H9 (cell line): ENCODE results near the gene CMTM7. TPM values are rescaled to one million over a fixed set of nuclear protein-coding genes. Genes with fewer than 3 reads are reported as not detected.

ENCODE experiments used
- DNase-seq: peaks from one replicate; pipeline ENCODE4 v3.0.0-alpha.2; 2017
- H2AFZ ChIP-seq: one replicate; pipeline ENCODE4 v1.6.1; 2013; ENCODE audit warnings: mild to moderate bottlenecking, low read length, control low read depth, moderate library complexity
- H2AK5ac ChIP-seq: 2 replicates; pipeline ENCODE4 v1.6.1; 2013; ENCODE audit warnings: low read length, control low read depth, mixed read lengths; ENCODE audit not compliant: insufficient read length
- H2BK120ac ChIP-seq: one replicate; pipeline ENCODE4 v1.6.1; 2013; ENCODE audit warnings: low read depth, mild to moderate bottlenecking, low read length, control low read depth, inconsistent platforms; ENCODE audit not compliant: poor library complexity, severe bottlenecking
- H2BK12ac ChIP-seq: 2 replicates; pipeline ENCODE4 v1.6.1; 2013; ENCODE audit warnings: low read length, control low read depth, mixed read lengths, low read depth; ENCODE audit not compliant: insufficient read length
- H2BK15ac ChIP-seq: 2 replicates; pipeline ENCODE4 v1.6.1; 2013; ENCODE audit warnings: low read depth, low read length, control low read depth
- H2BK20ac ChIP-seq: one replicate; pipeline ENCODE4 v1.6.1; 2013; ENCODE audit warnings: low read depth, mild to moderate bottlenecking, low read length, control low read depth, inconsistent platforms; ENCODE audit not compliant: poor library complexity, severe bottlenecking
- H2BK5ac ChIP-seq: 2 replicates; pipeline ENCODE4 v1.6.1; 2013; ENCODE audit warnings: low read length, control low read depth, mixed read lengths; ENCODE audit not compliant: insufficient read length
- H3K14ac ChIP-seq: 2 replicates; pipeline ENCODE4 v1.6.1; 2013; ENCODE audit warnings: low read length, control low read depth; ENCODE audit not compliant: insufficient read depth
- H3K18ac ChIP-seq: 2 replicates; pipeline ENCODE4 v1.6.1; 2013; ENCODE audit warnings: low read depth, mild to moderate bottlenecking, mixed read lengths, low read length, control low read depth; ENCODE audit not compliant: insufficient read length
- H3K23ac ChIP-seq: 2 replicates; pipeline ENCODE4 v1.6.1; 2013; ENCODE audit warnings: low read length, control low read depth, mixed read lengths, low read depth; ENCODE audit not compliant: insufficient read length
- H3K23me2 ChIP-seq: 2 replicates; pipeline ENCODE4 v1.6.1; 2013; ENCODE audit warnings: low read depth, mild to moderate bottlenecking, mixed read lengths, low read length, control low read depth; ENCODE audit not compliant: insufficient read length, poor library complexity, severe bottlenecking
- H3K27ac ChIP-seq: 2 replicates; pipeline ENCODE4 v1.5.1; 2013; ENCODE audit warnings: low read length, control low read depth, mixed read lengths, low read depth; ENCODE audit not compliant: insufficient read length
- H3K27me3 ChIP-seq: 2 replicates; pipeline ENCODE4 v1.6.1; 2013; ENCODE audit warnings: low read length, control low read depth, inconsistent platforms; ENCODE audit not compliant: insufficient read depth
- H3K4ac ChIP-seq: 2 replicates; pipeline ENCODE4 v1.6.1; 2013; ENCODE audit warnings: low read depth, mild to moderate bottlenecking, control low read depth, inconsistent platforms, low read length, moderate library complexity
- H3K4me1 ChIP-seq: 2 replicates; pipeline ENCODE4 v1.6.1; 2013; ENCODE audit warnings: low read length, control low read depth, inconsistent platforms; ENCODE audit not compliant: insufficient read depth
- H3K4me2 ChIP-seq: 2 replicates; pipeline ENCODE4 v1.6.1; 2013; ENCODE audit warnings: low read length, control low read depth, mixed read lengths; ENCODE audit not compliant: insufficient read length, insufficient read depth
- H3K56ac ChIP-seq: 2 replicates; pipeline ENCODE4 v1.6.1; 2013; ENCODE audit warnings: low read depth, mild to moderate bottlenecking, mixed read lengths, low read length, control low read depth; ENCODE audit not compliant: insufficient read length
- H3K79me1 ChIP-seq: 2 replicates; pipeline ENCODE4 v1.6.1; 2013; ENCODE audit warnings: low read depth, mild to moderate bottlenecking, moderate library complexity, low read length, control low read depth, inconsistent platforms; ENCODE audit not compliant: insufficient read depth, poor library complexity, severe bottlenecking
- H3K79me2 ChIP-seq: 2 replicates; pipeline ENCODE4 v1.6.1; 2013; ENCODE audit warnings: low read length, control low read depth, inconsistent platforms; ENCODE audit not compliant: insufficient read depth
- H3K9ac ChIP-seq: 2 replicates; pipeline ENCODE4 v1.6.1; 2013; ENCODE audit warnings: low read length, control low read depth, mixed read lengths; ENCODE audit not compliant: insufficient read length; ENCODE audit errors: extremely low read depth
- H3K9me3 ChIP-seq: one replicate; pipeline ENCODE4 v1.6.1; 2013; ENCODE audit warnings: low read depth, low read length, inconsistent platforms; ENCODE audit not compliant: control insufficient read depth
- H3T11ph ChIP-seq: one replicate; pipeline ENCODE4 v1.6.1; 2013; ENCODE audit warnings: mild to moderate bottlenecking, low read length, control low read depth, inconsistent platforms
- H4K20me1 ChIP-seq: one replicate; pipeline ENCODE4 v1.6.1; 2013; ENCODE audit not compliant: control insufficient read depth, insufficient read length, insufficient read depth
- H4K5ac ChIP-seq: 2 replicates; pipeline ENCODE4 v1.6.1; 2013; ENCODE audit warnings: low read depth, mild to moderate bottlenecking, mixed read lengths, low read length, control low read depth; ENCODE audit not compliant: insufficient read length
- H4K8ac ChIP-seq: replicated peaks from 2 replicates; pipeline ENCODE4 v1.6.1; 2013; ENCODE audit warnings: low read length, control low read depth, mixed read lengths, low read depth; ENCODE audit not compliant: insufficient read length
- H4K91ac ChIP-seq: 2 replicates; pipeline ENCODE4 v1.6.1; 2013; ENCODE audit warnings: low read depth, mild to moderate bottlenecking, moderate library complexity, mixed read lengths, low read length, control low read depth; ENCODE audit not compliant: insufficient read length
- H3K27ac Mint-ChIP-seq, 3 experiments: 2 replicates in 2 of 3; 3 replicates in 1 of 3; pipeline ENCODE4 v1.8.0; 2020 to 2021; ENCODE audit warnings: mixed read lengths in 3 of 3, mild to moderate bottlenecking in 1 of 3, moderate library complexity in 1 of 3
- H3K27me3 Mint-ChIP-seq: 2 replicates; pipeline ENCODE4 v1.8.0; 2021; ENCODE audit warnings: low read depth, mild to moderate bottlenecking, moderate library complexity, mixed read lengths
- H3K36me3 Mint-ChIP-seq, 3 experiments: 2 replicates in 2 of 3; 3 replicates in 1 of 3; pipeline ENCODE4 v1.8.0; 2020 to 2021; ENCODE audit warnings: low read depth in 3 of 3, mixed read lengths in 3 of 3; ENCODE audit not compliant: insufficient read depth in 1 of 3
- H3K4me1 Mint-ChIP-seq, 2 experiments: 2 replicates each; pipeline ENCODE4 v1.8.0; 2020; ENCODE audit warnings: mixed read lengths in 2 of 2
- H3K4me3 Mint-ChIP-seq, 2 experiments: 2 replicates in 1 of 2; 3 replicates in 1 of 2; pipeline ENCODE4 v1.8.0; 2020 to 2021; ENCODE audit warnings: mild to moderate bottlenecking in 2 of 2, mixed read lengths in 2 of 2, moderate library complexity in 1 of 2
- H3K9me3 Mint-ChIP-seq, 2 experiments: 2 replicates in 1 of 2; 3 replicates in 1 of 2; pipeline ENCODE4 v1.8.0; 2020; ENCODE audit warnings: mild to moderate bottlenecking in 2 of 2, mixed read lengths in 2 of 2, moderate library complexity in 1 of 2
- CTCF ChIP-seq: fragments of 200-600 bp; sonication (generic); conservative IDR thresholded peaks from 3 replicates; pipeline ENCODE4 v1.8.0; 2021; ENCODE audit warnings: antibody characterized with exemption, mild to moderate bottlenecking
- WGBS: extraction: QIAGEN DNeasy Blood & Tissue Kit; methylation state at CpG from one replicate; pipeline ENCODE4 v1.1.7; 2013; ENCODE audit warnings: missing lambda C conversion rate, low lambda C conversion rate, mixed read lengths; ENCODE audit not compliant: insufficient read length; ENCODE audit errors: extremely low coverage; 5-methylcytosine and 5-hydroxymethylcytosine counted together
- total RNA-seq: library from RNA; stranded (reverse); gene quantifications from 2 replicates; pipeline ENCODE4 v1.2.1, GENCODE V29; 2021

The CMTM7 gene
- total RNA-seq, 1 experiment from 2014 or later: 23.9 TPM

- no peaks in the 10 kb centered on the region for H3K9me3 ChIP-seq
- no peak overlapping the region for H3T11ph ChIP-seq
- H2AFZ ChIP-seq: no peak overlapping the region
- no peak overlapping the region for H3K27ac ChIP-seq
- no peaks in the 10 kb centered on the region for H3K79me1 ChIP-seq
- H3K4ac ChIP-seq: no peak overlapping the region
- no peak overlapping the region for H3K23ac ChIP-seq
- H3K9ac ChIP-seq: no peak overlapping the region
- no peak overlapping the region for H3K4me3 Mint-ChIP-seq
- no peak overlapping the region for H2BK5ac ChIP-seq
- H3K14ac ChIP-seq: no peak overlapping the region
- H2BK12ac ChIP-seq: no peak overlapping the region
- no peak overlapping the region for H2BK15ac ChIP-seq
- no peaks in the 10 kb centered on the region for H3K23me2 ChIP-seq
- no peak for DNase-seq
- H3K4me1 Mint-ChIP-seq: peaks cover 12 to 16% of the 10 kb centered on the region in 2 experiments
- H3K27ac Mint-ChIP-seq: no peak overlapping the region
- H3K79me2 ChIP-seq: no peaks in the 10 kb centered on the region
- no peak overlapping the region for H3K56ac ChIP-seq
- peaks cover 8% of the 10 kb centered on the region for H3K27me3 Mint-ChIP-seq
- H3K18ac ChIP-seq: no peak overlapping the region
- no peak overlapping the region for H3K4me2 ChIP-seq
- H2BK20ac ChIP-seq: no peak overlapping the region
- no peak for TF ChIP-seq CTCF
- H2AK5ac ChIP-seq: no peak overlapping the region
- H3K27me3 ChIP-seq: no peaks in the 10 kb centered on the region
- no peak overlapping the region for H4K5ac ChIP-seq
- WGBS: no CpG with 5 or more reads among the region's 5 CpGs
- H3K4me1 ChIP-seq: no peaks in the 10 kb centered on the region
- H4K8ac ChIP-seq: no peak overlapping the region
- H3K9me3 Mint-ChIP-seq: no peaks in the 10 kb centered on the region
- no peaks in the 10 kb centered on the region for H4K20me1 ChIP-seq
- no peak overlapping the region for H2BK120ac ChIP-seq
- H4K91ac ChIP-seq: no peak overlapping the region
- no peaks in the 10 kb centered on the region for H3K36me3 Mint-ChIP-seq
These were observed 6.7 kb upstream of the CMTM7 start for GRCh38 chr3:32384938-32385337.
